Measurements from ENCODE around the gene RAB31.

RAB31 gene

GRCh38 chr18:9738266-9738969, 30.3 kb downstream of the RAB31 start:
- DNase-seq = no peak

GRCh38 chr18:9739516-9739915, 31.4 kb downstream of the RAB31 start:
- no peak for DNase-seq

- no peak for DNase-seq
Observed at GRCh38 chr18:9740071-9740470, 32.0 kb downstream of the RAB31 start.

- no peak for DNase-seq
Observed at GRCh38 chr18:9741406-9741792, 33.3 kb downstream of the RAB31 start.

- DNase-seq = no peak
Observed at GRCh38 chr18:9741793-9742523, 33.9 kb downstream of the RAB31 start.

GRCh38 chr18:9742524-9743131, 34.5 kb downstream of the RAB31 start:
- DNase-seq = no peak

- DNase-seq = no peak
Observed at GRCh38 chr18:9743200-9744016, 35.3 kb downstream of the RAB31 start.

- no peak for DNase-seq
Observed at GRCh38 chr18:9746958-9747357, 38.9 kb downstream of the RAB31 start.

- DNase-seq = no peak
Observed at GRCh38 chr18:9749611-9750010, 41.5 kb downstream of the RAB31 start.

- no peak for DNase-seq
Observed at GRCh38 chr18:9750112-9750511, 42.0 kb downstream of the RAB31 start.

GRCh38 chr18:9750606-9751304, 42.7 kb downstream of the RAB31 start:
- DNase-seq = no peak

GRCh38 chr18:9751371-9752031, 43.4 kb downstream of the RAB31 start:
- DNase-seq = no peak

- DNase-seq = no peak
Observed at GRCh38 chr18:9753846-9754245, 45.7 kb downstream of the RAB31 start.

- no peak for DNase-seq
Observed at GRCh38 chr18:9755110-9755509, 47.0 kb downstream of the RAB31 start.

GRCh38 chr18:9755615-9756014, 47.5 kb downstream of the RAB31 start:
- no peak for DNase-seq

- DNase-seq = no peak
Observed at GRCh38 chr18:9756271-9756932, 48.3 kb downstream of the RAB31 start.

GRCh38 chr18:9756933-9757470, 48.9 kb downstream of the RAB31 start:
- no peak for DNase-seq

GRCh38 chr18:9757827-9758621, 49.9 kb downstream of the RAB31 start:
- DNase-seq = no peak

- no peak for DNase-seq
Observed at GRCh38 chr18:9758624-9759075, 50.5 kb downstream of the RAB31 start.

- DNase-seq = no peak
Observed at GRCh38 chr18:9760641-9761040, 52.5 kb downstream of the RAB31 start.
